ENCODE measurements around the gene EVC2.

DNA sequence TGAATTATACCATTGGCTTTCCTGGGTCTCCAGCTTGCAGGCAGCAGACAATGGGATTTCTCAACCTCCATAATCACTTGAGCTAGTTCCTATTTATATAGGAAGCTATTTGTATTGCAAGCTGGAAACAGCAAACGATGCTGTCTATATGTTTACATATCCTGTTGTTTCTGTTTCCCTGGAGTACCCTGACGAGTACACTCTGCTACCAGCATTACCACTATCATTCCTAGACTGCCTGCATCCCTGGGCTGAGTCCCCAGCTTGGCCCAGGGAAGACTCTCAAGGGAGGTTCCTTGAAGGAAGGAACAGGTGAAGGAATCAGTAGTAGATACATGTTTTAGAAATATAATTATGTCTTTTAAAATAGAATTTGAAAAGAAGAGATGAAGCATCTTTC is 81.4 kb downstream of the EVC2 start:
- TF ChIP-seq, protein P1, sequence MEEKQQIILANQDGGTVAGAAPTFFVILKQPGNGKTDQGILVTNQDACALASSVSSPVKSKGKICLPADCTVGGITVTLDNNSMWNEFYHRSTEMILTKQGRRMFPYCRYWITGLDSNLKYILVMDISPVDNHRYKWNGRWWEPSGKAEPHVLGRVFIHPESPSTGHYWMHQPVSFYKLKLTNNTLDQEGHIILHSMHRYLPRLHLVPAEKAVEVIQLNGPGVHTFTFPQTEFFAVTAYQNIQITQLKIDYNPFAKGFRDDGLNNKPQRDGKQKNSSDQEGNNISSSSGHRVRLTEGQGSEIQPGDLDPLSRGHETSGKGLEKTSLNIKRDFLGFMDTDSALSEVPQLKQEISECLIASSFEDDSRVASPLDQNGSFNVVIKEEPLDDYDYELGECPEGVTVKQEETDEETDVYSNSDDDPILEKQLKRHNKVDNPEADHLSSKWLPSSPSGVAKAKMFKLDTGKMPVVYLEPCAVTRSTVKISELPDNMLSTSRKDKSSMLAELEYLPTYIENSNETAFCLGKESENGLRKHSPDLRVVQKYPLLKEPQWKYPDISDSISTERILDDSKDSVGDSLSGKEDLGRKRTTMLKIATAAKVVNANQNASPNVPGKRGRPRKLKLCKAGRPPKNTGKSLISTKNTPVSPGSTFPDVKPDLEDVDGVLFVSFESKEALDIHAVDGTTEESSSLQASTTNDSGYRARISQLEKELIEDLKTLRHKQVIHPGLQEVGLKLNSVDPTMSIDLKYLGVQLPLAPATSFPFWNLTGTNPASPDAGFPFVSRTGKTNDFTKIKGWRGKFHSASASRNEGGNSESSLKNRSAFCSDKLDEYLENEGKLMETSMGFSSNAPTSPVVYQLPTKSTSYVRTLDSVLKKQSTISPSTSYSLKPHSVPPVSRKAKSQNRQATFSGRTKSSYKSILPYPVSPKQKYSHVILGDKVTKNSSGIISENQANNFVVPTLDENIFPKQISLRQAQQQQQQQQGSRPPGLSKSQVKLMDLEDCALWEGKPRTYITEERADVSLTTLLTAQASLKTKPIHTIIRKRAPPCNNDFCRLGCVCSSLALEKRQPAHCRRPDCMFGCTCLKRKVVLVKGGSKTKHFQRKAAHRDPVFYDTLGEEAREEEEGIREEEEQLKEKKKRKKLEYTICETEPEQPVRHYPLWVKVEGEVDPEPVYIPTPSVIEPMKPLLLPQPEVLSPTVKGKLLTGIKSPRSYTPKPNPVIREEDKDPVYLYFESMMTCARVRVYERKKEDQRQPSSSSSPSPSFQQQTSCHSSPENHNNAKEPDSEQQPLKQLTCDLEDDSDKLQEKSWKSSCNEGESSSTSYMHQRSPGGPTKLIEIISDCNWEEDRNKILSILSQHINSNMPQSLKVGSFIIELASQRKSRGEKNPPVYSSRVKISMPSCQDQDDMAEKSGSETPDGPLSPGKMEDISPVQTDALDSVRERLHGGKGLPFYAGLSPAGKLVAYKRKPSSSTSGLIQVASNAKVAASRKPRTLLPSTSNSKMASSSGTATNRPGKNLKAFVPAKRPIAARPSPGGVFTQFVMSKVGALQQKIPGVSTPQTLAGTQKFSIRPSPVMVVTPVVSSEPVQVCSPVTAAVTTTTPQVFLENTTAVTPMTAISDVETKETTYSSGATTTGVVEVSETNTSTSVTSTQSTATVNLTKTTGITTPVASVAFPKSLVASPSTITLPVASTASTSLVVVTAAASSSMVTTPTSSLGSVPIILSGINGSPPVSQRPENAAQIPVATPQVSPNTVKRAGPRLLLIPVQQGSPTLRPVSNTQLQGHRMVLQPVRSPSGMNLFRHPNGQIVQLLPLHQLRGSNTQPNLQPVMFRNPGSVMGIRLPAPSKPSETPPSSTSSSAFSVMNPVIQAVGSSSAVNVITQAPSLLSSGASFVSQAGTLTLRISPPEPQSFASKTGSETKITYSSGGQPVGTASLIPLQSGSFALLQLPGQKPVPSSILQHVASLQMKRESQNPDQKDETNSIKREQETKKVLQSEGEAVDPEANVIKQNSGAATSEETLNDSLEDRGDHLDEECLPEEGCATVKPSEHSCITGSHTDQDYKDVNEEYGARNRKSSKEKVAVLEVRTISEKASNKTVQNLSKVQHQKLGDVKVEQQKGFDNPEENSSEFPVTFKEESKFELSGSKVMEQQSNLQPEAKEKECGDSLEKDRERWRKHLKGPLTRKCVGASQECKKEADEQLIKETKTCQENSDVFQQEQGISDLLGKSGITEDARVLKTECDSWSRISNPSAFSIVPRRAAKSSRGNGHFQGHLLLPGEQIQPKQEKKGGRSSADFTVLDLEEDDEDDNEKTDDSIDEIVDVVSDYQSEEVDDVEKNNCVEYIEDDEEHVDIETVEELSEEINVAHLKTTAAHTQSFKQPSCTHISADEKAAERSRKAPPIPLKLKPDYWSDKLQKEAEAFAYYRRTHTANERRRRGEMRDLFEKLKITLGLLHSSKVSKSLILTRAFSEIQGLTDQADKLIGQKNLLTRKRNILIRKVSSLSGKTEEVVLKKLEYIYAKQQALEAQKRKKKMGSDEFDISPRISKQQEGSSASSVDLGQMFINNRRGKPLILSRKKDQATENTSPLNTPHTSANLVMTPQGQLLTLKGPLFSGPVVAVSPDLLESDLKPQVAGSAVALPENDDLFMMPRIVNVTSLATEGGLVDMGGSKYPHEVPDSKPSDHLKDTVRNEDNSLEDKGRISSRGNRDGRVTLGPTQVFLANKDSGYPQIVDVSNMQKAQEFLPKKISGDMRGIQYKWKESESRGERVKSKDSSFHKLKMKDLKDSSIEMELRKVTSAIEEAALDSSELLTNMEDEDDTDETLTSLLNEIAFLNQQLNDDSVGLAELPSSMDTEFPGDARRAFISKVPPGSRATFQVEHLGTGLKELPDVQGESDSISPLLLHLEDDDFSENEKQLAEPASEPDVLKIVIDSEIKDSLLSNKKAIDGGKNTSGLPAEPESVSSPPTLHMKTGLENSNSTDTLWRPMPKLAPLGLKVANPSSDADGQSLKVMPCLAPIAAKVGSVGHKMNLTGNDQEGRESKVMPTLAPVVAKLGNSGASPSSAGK (IDR thresholded peaks at IDR 0.05), result no peak
- TF ChIP-seq FOXJ3 (CRISPR knock-in tag; IDR thresholded peaks at IDR 0.05), result no peak
- no peak for TF ChIP-seq FOXM1 (IDR thresholded peaks at IDR 0.05; ENCODE audit: low read depth)
- no peak for TF ChIP-seq FOXM1 (CRISPR knock-in tag; IDR thresholded peaks at IDR 0.05; ENCODE audit: low read depth)
- no peak for TF ChIP-seq ZNF175 (CRISPR knock-in tag; IDR thresholded peaks at IDR 0.05; ENCODE audit: low read depth)
- TF ChIP-seq, protein P2, sequence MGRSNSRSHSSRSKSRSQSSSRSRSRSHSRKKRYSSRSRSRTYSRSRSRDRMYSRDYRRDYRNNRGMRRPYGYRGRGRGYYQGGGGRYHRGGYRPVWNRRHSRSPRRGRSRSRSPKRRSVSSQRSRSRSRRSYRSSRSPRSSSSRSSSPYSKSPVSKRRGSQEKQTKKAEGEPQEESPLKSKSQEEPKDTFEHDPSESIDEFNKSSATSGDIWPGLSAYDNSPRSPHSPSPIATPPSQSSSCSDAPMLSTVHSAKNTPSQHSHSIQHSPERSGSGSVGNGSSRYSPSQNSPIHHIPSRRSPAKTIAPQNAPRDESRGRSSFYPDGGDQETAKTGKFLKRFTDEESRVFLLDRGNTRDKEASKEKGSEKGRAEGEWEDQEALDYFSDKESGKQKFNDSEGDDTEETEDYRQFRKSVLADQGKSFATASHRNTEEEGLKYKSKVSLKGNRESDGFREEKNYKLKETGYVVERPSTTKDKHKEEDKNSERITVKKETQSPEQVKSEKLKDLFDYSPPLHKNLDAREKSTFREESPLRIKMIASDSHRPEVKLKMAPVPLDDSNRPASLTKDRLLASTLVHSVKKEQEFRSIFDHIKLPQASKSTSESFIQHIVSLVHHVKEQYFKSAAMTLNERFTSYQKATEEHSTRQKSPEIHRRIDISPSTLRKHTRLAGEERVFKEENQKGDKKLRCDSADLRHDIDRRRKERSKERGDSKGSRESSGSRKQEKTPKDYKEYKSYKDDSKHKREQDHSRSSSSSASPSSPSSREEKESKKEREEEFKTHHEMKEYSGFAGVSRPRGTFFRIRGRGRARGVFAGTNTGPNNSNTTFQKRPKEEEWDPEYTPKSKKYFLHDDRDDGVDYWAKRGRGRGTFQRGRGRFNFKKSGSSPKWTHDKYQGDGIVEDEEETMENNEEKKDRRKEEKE (IDR thresholded peaks at IDR 0.05; ENCODE audit: borderline replicate concordance in 1 of 2, control insufficient read depth in 1 of 2, low read depth in 2 of 2, low read length in 1 of 2), result no peak
- TF ChIP-seq BACH1 (tag; IDR thresholded peaks at IDR 0.05), result no peak
- TF ChIP-seq NFXL1 (CRISPR knock-in tag; IDR thresholded peaks at IDR 0.05), result no peak
- no peak for TF ChIP-seq POLR2AphosphoS5 (IDR thresholded peaks at IDR 0.05; ENCODE audit: control insufficient read depth, insufficient read depth, low read depth, low read length)
- TF ChIP-seq RHOXF2B (CRISPR knock-in tag; conservative IDR thresholded peaks at IDR 0.05), result no peak
- TF ChIP-seq, protein P3, sequence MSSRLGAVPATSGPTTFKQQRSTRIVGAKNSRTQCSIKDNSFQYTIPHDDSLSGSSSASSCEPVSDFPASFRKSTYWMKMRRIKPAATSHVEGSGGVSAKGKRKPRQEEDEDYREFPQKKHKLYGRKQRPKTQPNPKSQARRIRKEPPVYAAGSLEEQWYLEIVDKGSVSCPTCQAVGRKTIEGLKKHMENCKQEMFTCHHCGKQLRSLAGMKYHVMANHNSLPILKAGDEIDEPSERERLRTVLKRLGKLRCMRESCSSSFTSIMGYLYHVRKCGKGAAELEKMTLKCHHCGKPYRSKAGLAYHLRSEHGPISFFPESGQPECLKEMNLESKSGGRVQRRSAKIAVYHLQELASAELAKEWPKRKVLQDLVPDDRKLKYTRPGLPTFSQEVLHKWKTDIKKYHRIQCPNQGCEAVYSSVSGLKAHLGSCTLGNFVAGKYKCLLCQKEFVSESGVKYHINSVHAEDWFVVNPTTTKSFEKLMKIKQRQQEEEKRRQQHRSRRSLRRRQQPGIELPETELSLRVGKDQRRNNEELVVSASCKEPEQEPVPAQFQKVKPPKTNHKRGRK (tag; IDR thresholded peaks at IDR 0.05), result no peak
- TF ChIP-seq, protein P4, sequence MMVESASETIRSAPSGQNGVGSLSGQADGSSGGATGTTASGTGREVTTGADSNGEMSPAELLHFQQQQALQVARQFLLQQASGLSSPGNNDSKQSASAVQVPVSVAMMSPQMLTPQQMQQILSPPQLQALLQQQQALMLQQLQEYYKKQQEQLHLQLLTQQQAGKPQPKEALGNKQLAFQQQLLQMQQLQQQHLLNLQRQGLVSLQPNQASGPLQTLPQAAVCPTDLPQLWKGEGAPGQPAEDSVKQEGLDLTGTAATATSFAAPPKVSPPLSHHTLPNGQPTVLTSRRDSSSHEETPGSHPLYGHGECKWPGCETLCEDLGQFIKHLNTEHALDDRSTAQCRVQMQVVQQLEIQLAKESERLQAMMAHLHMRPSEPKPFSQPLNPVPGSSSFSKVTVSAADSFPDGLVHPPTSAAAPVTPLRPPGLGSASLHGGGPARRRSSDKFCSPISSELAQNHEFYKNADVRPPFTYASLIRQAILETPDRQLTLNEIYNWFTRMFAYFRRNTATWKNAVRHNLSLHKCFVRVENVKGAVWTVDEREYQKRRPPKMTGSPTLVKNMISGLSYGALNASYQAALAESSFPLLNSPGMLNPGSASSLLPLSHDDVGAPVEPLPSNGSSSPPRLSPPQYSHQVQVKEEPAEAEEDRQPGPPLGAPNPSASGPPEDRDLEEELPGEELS (CRISPR knock-in tag; IDR thresholded peaks at IDR 0.05; ENCODE audit: borderline replicate concordance), result no peak
- TF ChIP-seq, protein P5, sequence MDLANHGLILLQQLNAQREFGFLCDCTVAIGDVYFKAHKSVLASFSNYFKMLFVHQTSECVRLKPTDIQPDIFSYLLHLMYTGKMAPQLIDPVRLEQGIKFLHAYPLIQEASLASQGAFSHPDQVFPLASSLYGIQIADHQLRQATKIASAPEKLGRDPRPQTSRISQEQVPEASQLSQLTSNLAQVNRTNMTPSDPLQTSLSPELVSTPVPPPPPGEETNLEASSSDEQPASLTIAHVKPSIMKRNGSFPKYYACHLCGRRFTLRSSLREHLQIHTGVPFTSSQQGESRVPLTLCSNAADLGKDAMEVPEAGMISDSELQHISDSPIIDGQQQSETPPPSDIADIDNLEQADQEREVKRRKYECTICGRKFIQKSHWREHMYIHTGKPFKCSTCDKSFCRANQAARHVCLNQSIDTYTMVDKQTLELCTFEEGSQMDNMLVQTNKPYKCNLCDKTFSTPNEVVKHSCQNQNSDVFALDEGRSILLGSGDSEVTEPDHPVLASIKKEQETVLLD (IDR thresholded peaks at IDR 0.05), result no peak
